Renal cortex interstitium (tissue), 3 donors: ENCODE data around the gene CEPT1. TPM values are rescaled to one million over a fixed set of nuclear protein-coding genes. Genes with fewer than 3 reads are reported as not detected.

Experiments
- polyA plus RNA-seq, 3 donors: library from polyadenylated mRNA; unstranded; fragments of 120-200 nt; gene quantifications; one replicate each; pipeline ENCODE4 v1.2.1, GENCODE V29; 2013; ENCODE audit not compliant: insufficient read length in 3 of 3

Gene CEPT1
- polyA plus RNA-seq, 3 donors = 41.3 to 57.9 (median 47.2) TPM

Other genes starting within 250 kb of the CEPT1 start
- gene LRIF1, start 176.3 kb upstream of the CEPT1 start, polyA plus RNA-seq = 10 to 100 TPM; 13.6 to 17.6 (median 14.9) TPM
- gene DRAM2, start 130 bp upstream of the CEPT1 start, polyA plus RNA-seq = 10 to 100 TPM; 65.6 to 78.5 (median 66.4) TPM
- gene DENND2D, start 60.4 kb downstream of the CEPT1 start, polyA plus RNA-seq = 10 to 100 TPM; 15.1 to 22.6 (median 15.2) TPM
- under 1 TPM; 0.09 to 0.28 (median 0.18) TPM for gene CHI3L2, start 87.5 kb downstream of the CEPT1 start, polyA plus RNA-seq
- not detected for gene CHIA, start 150.6 kb downstream of the CEPT1 start, polyA plus RNA-seq